Vagina (tissue), 2 donors: ENCODE measurements around the gene ZBTB20. TPM values are rescaled to one million over a fixed set of nuclear protein-coding genes. Genes with fewer than 3 reads are reported as not detected.

Experiments used
- DNase-seq, 2 donors: peaks; one replicate each; pipeline ENCODE4 v3.0.0-alpha.2; 2017; ENCODE audit errors: extremely low spot score in 2 of 2
- H3K27ac ChIP-seq: fragments of 200-600 bp; sonication (generic); one replicate; pipeline ENCODE4 v1.5.1; 2019
- H3K27me3 ChIP-seq: fragments of 200-600 bp; sonication (generic); one replicate; pipeline ENCODE4 v1.5.1; 2019
- H3K36me3 ChIP-seq, 2 donors: fragments of 200-600 bp; sonication (generic); one replicate each; pipeline ENCODE4 v1.5.1; 2017 to 2019
- H3K4me1 ChIP-seq: fragments of 200-600 bp; sonication (generic); one replicate; pipeline ENCODE4 v1.5.1; 2019
- H3K4me3 ChIP-seq, 2 donors: fragments of 200-600 bp; sonication (generic); 1 replicate in 1 of 2; 2 replicates in 1 of 2; pipeline ENCODE4 v1.5.1; 2016 to 2019
- H3K9me3 ChIP-seq: fragments of 200-600 bp; sonication (generic); one replicate; pipeline ENCODE4 v1.5.1; 2019
- POLR2A ChIP-seq, 2 donors: fragments of 450-650 bp; IDR thresholded peaks; one replicate each; pipeline ENCODE4 v1.6.1; 2017; ENCODE audit warnings: antibody characterized with exemption in 2 of 2, mild to moderate bottlenecking in 2 of 2, moderate library complexity in 2 of 2
- POLR2AphosphoS5 ChIP-seq, 2 donors: sonication (generic); formaldehyde crosslinking; IDR thresholded peaks; one replicate each; pipeline ENCODE4 v1.9.0; 2017; ENCODE audit warnings: antibody characterized with exemption in 2 of 2, mild to moderate bottlenecking in 2 of 2, low read depth in 1 of 2; ENCODE audit not compliant: insufficient read depth in 1 of 2
- intact Hi-C: fragments of 100-400 bp; cut with DNase I; formaldehyde crosslinking; loops from one replicate; pipeline ENCODE4 v1.15.1; 2023
- total RNA-seq: library from RNA; depleted of rRNA; stranded (reverse); fragments of >200 nt; gene quantifications from one replicate; pipeline ENCODE4 v1.2.3, GENCODE V29; 2016
- TF ChIP-seq, protein P1 (sequence below), 3 experiments: fragments of 450-650 bp in 2 of 3; fragments of 200-600 bp in 1 of 3; sonication (generic) in 1 of 3; IDR thresholded peaks; one replicate each; pipeline ENCODE4 v1.5.1; 2017 to 2019; ENCODE audit warnings: antibody characterized with exemption in 3 of 3, mild to moderate bottlenecking in 2 of 3, moderate library complexity in 2 of 3

The ZBTB20 gene
- total RNA-seq, 1 donor from 2014 or later: 64.8 TPM

GRCh38 chr3:114622001-114622400 is 525.1 kb downstream of the ZBTB20 start:
- intact Hi-C loops: loop anchor here (10.0 kb wide), 1 partner anchor 523 kb away; the partner anchor contains the start of gene ZBTB20
- no peak for DNase-seq
- TF ChIP-seq, protein P1, sequence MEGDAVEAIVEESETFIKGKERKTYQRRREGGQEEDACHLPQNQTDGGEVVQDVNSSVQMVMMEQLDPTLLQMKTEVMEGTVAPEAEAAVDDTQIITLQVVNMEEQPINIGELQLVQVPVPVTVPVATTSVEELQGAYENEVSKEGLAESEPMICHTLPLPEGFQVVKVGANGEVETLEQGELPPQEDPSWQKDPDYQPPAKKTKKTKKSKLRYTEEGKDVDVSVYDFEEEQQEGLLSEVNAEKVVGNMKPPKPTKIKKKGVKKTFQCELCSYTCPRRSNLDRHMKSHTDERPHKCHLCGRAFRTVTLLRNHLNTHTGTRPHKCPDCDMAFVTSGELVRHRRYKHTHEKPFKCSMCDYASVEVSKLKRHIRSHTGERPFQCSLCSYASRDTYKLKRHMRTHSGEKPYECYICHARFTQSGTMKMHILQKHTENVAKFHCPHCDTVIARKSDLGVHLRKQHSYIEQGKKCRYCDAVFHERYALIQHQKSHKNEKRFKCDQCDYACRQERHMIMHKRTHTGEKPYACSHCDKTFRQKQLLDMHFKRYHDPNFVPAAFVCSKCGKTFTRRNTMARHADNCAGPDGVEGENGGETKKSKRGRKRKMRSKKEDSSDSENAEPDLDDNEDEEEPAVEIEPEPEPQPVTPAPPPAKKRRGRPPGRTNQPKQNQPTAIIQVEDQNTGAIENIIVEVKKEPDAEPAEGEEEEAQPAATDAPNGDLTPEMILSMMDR (IDR thresholded peaks at IDR 0.05): no peak
- TF ChIP-seq POLR2A (IDR thresholded peaks at IDR 0.05) (no peak), POLR2AphosphoS5 (IDR thresholded peaks at IDR 0.05; ENCODE audit: insufficient read depth in 1 of 2, low read depth in 1 of 2) (no peak)
- Histone ChIP-seq H3K4me1 (peaks cover 42% of the 10 kb centered on the region), H3K27ac (no peak overlapping the region), H3K27me3 (no peaks in the 10 kb centered on the region), H3K4me3 (no peak overlapping the region), H3K36me3 (no peaks in the 10 kb centered on the region), H3K9me3 (no peaks in the 10 kb centered on the region)

- Histone ChIP-seq H3K27me3 (no peaks in the 10 kb centered on the region), H3K9me3 (no peaks in the 10 kb centered on the region), H3K4me1 (peaks cover 27% of the 10 kb centered on the region), H3K36me3 (no peaks in the 10 kb centered on the region), H3K27ac (no peak overlapping the region), H3K4me3 (no peak overlapping the region)
- no peak for DNase-seq
- intact Hi-C loops: loop anchor here (10.0 kb wide), 1 partner anchor 525 kb away; the partner anchor contains the start of gene ZBTB20
- TF ChIP-seq POLR2A (IDR thresholded peaks at IDR 0.05) (no peak), POLR2AphosphoS5 (IDR thresholded peaks at IDR 0.05; ENCODE audit: insufficient read depth in 1 of 2, low read depth in 1 of 2) (no peak)
- TF ChIP-seq, protein P1 (IDR thresholded peaks at IDR 0.05): no peak
These were observed 527.3 kb downstream of the ZBTB20 start for GRCh38 chr3:114619771-114620170.

DNA sequence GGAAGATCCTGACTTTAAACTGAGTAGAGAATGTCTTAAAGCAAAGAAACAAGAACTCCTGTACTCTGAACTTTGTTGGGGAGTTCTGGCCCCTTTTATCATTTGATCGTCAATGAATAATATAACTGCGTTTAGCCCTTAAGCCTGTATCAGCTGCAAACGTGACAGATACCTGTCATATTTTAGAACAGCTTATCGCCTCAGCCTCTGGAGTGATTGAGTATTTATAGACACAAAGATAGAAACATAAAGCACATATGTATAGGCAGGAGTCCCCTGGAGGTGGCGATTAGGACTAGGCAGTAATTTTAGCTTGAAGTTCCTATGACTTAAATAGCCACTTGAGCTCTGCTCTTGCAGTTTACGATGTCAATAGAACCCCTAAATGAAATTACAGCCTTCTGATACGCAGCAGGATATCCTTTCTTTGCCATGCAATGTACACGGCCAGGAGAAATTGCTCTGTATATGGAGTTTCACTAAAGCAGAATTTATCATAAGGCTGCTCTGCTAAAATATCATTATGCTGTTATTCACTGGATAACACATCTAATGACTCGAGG is 531.5 kb downstream of the ZBTB20 start:
- Histone ChIP-seq H3K9me3 (no peaks in the 10 kb centered on the region), H3K4me1 (no peaks in the 10 kb centered on the region), H3K4me3 (no peak overlapping the region), H3K27me3 (no peaks in the 10 kb centered on the region), H3K27ac (no peak overlapping the region), H3K36me3 (no peaks in the 10 kb centered on the region)
- intact Hi-C loops: no loop called here
- TF ChIP-seq, protein P1 (IDR thresholded peaks at IDR 0.05): no peak
- TF ChIP-seq POLR2A (IDR thresholded peaks at IDR 0.05) (no peak), POLR2AphosphoS5 (IDR thresholded peaks at IDR 0.05; ENCODE audit: insufficient read depth in 1 of 2, low read depth in 1 of 2) (no peak)
- DNase-seq: no peak

- Histone ChIP-seq H3K4me3 (no peak overlapping the region), H3K27me3 (no peaks in the 10 kb centered on the region), H3K9me3 (no peaks in the 10 kb centered on the region), H3K36me3 (no peaks in the 10 kb centered on the region), H3K27ac (no peak overlapping the region), H3K4me1 (peaks cover 17% of the 10 kb centered on the region)
- TF ChIP-seq POLR2A (IDR thresholded peaks at IDR 0.05) (no peak), POLR2AphosphoS5 (IDR thresholded peaks at IDR 0.05; ENCODE audit: insufficient read depth in 1 of 2, low read depth in 1 of 2) (no peak)
- TF ChIP-seq, protein P1 (IDR thresholded peaks at IDR 0.05): no peak
- no peak for DNase-seq
- intact Hi-C loops: no loop called here
These were observed 537.0 kb downstream of the ZBTB20 start for GRCh38 chr3:114609973-114610630.

DNA sequence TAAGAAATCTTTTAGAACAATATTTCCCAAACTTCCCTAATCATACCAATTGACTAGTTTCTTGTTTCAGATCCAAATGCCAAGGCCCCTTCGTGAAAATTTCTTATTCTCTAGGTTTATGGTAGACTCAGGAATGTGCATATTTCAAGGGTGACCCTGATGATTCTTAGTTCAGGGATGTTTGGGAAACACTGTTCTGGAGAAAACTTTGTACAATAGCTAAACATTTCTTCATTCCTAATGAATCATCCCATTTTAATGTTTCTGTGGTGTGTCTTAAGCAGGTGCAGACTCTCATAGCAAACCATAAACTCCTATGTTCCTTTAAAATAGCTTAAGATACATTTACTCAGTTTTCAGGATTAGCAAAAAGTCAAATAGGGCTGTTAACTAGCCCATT is 538.8 kb downstream of the ZBTB20 start:
- DNase-seq: no peak

More for the DNA sequence above, 538.8 kb downstream of the ZBTB20 start:
- H3K27ac ChIP-seq: no peak overlapping the region
- no peaks in the 10 kb centered on the region for H3K9me3 ChIP-seq
- TF ChIP-seq POLR2A (IDR thresholded peaks at IDR 0.05): no peak
- TF ChIP-seq POLR2AphosphoS5 (IDR thresholded peaks at IDR 0.05; ENCODE audit: insufficient read depth in 1 of 2, low read depth in 1 of 2): no peak
- TF ChIP-seq, protein P1 (IDR thresholded peaks at IDR 0.05): no peak
- no peak overlapping the region for H3K4me3 ChIP-seq
- peaks cover 17% of the 10 kb centered on the region for H3K4me1 ChIP-seq
- H3K36me3 ChIP-seq: no peaks in the 10 kb centered on the region
- intact Hi-C loops: no loop called here
- no peaks in the 10 kb centered on the region for H3K27me3 ChIP-seq
